Skin of body (tissue), 2 donors: ENCODE measurements around the gene ALG14. TPM values are rescaled to one million over a fixed set of nuclear protein-coding genes. Genes with fewer than 3 reads are reported as not detected.
"Not testable (repeated sequence)": the region's sequence is repeated elsewhere in the genome, so short reads cannot be mapped to it uniquely, and the experiment has no call there.

Experiments
- DNase-seq: peaks from one replicate; lab custom pipeline; 2025; lab: John Stamatoyannopoulos, UW
- total RNA-seq: library from RNA; depleted of rRNA; stranded (reverse); fragments of >200 nt; gene quantifications from one replicate; pipeline ENCODE4 v1.2.3, GENCODE V29; 2014

ALG14 gene
- total RNA-seq, 1 donor from 2014 or later = 1.8 TPM

GRCh38 chr1:95088303-95088702 is 15.6 kb upstream of the ALG14 start:
- no peak for DNase-seq

DNA sequence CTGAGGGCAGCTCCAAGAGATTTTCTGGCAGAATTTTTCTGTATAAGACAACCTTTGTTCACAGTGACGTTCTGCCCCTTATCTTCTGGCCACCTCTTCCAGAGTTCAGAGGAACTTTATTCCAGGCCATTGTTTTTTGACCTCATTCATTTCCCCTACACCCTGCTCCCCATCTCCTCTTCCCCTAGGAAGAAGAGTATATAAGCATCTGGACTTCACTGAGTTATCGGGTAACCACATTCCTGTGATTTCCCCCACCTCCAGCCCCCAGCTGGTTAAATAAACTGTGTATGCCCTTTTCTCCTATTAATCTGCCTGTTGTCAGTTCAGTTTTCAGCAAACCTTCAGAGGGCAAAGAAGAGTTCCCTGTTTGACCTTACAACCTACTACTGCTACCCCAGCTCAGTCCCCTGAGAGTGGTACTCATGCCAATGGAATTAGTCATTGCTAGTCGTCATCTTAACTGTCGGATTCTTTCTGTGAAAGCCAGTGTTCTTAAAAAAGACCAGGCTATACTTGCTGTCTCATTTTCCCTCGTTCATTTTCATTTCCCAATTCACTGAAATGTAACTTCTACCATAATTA is 14.3 kb upstream of the ALG14 start:
- DNase-seq = peak; percentile 55

DNA sequence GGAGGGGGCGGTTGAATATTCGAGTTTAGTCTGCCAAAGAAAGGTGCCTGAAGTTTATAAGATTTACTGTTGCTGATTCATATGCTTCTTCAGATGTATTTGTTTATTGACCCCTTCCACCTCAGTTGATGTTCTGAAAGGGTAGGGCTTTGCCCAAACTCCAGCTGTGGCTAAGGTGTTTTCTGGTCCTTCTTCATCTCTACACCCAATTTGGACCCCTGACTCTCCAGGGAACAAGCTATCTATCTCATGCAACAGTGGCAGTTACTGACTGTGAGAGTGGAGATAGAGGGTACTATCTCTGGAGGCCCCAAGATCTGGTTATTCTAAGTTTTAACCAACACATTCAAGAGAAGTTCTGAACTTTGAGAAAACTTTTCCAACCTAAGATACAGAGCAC is 12.6 kb upstream of the ALG14 start:
- no peak for DNase-seq

GRCh38 chr1:95084317-95085176 is 11.8 kb upstream of the ALG14 start:
- peak; percentile 19 for DNase-seq

DNA sequence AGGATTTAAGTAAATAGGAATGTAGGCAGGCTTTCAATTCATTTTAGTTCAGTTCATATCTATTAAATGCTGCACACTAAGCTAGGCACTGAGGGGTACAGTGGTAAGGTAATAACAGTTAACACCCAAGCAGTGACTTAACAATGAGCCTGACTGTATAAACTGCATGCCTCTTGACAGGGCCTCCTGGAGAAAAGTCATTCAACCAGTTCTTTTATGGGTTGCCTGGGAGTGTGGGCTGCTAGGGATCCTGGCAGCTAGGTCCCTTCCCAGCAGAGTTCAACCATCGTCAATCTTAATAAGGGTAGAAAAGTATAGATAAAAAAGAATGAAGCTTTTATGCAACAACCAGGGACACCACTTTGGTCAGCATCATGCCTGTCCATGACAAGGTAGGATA is 8.1 kb upstream of the ALG14 start:
- DNase-seq = no peak

DNA sequence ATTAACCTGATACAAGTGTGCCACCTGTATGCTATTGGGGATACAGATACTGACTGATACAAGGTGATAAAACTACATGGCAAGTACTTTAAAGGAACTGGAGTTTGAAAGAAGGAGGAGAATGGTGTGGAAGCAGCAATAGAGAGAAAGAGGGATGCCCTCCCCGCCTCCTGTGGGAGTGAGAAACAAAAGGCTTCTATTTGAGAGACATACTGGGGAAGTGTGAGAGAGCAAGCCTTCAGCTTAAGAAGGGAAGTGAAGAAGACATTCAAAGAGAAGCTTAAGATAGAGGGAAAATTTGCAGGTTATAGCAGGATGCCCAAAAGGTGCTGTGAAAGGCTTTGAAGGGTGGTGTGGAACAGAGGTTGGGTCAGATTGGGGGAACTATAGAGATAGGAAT is 7.7 kb upstream of the ALG14 start:
- DNase-seq = no peak

GRCh38 chr1:95076034-95076433 is 3.3 kb upstream of the ALG14 start:
- no peak for DNase-seq

- no peak for DNase-seq
Measured at GRCh38 chr1:95073446-95073845, 695 bp upstream of the ALG14 start.

DNA sequence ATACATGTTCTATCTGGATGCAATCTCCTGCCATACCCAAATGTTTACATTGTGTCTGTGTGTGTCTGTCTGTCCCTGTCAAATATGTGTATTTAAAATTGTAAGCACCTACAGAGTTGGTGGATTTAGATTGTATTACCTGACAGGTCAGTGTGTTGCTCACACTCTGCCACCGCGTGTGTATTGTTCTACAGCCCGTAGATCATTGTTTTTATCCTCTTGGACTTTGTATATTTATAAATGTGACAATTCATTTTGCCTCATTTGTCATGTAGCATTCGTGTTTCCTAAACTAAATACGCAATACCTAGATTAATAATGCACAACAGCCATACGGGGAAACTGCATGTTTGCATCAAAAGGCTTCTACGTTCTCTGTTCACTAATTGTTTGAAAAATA is 634 bp downstream of the ALG14 start:
- no peak for DNase-seq

DNA sequence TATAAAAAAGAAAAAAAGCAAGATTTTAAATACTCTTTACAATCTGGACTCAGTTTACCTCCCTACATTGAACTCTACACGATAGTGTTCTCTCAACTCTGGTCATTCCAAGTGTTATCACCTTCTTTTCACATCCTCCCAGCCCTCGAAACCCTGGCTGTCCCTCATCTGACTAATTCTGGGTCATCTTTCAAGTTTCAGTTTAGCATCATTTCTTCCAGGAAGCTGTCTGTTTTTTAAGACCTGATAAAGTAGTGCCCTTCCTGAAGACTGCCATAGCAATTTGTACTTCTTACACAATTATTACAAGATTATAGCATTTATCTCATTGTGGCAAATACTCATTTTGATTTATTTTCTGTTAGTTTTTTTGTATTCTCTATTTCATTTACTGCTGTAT is 1.2 kb downstream of the ALG14 start:
- DNase-seq = no peak

DNA sequence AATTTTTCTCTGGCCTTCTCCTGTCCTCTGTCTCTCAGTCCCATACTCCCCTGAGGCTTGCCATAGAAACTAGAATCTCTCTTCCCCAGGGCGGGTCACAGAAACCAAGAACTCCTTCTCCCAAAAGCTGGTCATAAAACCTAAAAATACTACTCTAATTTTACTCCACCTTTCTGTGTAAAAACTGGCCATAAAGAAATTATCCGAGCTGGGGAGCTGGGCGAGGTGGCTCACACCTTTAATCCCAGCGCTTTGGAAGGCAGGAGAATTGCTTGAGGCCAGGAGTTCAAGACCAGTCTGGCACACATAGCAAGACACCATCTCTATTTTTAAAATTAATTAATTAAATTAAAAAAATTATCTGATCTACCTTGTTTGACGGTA is 3.0 kb downstream of the ALG14 start:
- no peak for DNase-seq

DNA sequence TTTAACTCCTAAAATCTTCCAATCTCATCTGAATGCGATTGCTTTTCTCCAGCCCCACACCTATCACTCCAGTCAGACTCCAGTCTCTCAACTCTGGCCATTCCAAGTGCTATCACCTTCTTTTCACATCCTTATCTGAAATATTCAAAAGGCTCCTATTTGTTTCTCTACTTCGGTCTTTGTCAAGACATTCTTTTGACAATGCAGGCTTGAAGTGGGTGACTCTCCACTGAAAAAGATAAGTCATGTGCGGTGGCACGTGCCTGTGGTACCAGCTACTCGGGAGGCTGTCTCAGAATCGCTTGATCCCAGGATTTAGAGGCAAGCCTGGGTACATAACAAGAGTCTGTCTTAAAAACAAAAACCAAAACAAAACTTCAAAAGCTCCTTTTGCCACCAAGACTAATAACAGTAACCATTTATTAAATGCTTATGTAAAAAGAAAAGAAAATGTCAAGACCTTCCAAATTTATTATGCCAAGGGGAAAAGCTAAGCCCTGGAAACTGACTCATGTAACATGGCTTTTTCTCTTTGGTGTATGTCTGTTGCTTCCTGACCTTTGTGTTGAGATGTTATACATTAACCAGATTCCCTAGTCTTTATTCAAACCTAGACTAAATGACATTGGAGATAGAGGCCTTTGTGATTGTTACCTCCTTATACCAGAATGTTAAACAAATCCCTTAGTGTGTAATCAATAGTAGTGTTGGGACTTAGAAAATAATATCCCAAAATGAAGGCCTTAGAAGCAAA is 3.6 kb downstream of the ALG14 start:
- DNase-seq = no peak

DNA sequence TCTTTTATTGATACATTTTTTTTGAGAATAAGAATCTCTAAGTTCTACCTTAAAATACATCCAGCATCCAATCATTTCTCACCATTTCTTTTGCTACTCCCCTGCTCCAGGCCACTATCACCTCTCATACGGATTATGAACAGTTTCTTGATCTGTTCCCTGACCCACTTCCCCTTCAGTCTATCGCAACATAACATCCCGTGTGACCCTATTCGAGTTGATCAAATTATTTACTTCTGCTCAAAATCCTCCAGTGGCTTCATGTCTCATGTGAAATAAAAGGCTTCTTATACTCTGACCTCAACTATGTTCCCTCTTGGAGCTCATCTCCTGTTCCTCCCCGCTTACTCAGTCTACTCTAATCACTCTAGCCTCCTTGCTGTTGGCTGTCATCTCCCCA is 5.2 kb downstream of the ALG14 start:
- DNase-seq = no peak

- DNase-seq = no peak
Measured at GRCh38 chr1:95067062-95067461, 5.7 kb downstream of the ALG14 start.

DNA sequence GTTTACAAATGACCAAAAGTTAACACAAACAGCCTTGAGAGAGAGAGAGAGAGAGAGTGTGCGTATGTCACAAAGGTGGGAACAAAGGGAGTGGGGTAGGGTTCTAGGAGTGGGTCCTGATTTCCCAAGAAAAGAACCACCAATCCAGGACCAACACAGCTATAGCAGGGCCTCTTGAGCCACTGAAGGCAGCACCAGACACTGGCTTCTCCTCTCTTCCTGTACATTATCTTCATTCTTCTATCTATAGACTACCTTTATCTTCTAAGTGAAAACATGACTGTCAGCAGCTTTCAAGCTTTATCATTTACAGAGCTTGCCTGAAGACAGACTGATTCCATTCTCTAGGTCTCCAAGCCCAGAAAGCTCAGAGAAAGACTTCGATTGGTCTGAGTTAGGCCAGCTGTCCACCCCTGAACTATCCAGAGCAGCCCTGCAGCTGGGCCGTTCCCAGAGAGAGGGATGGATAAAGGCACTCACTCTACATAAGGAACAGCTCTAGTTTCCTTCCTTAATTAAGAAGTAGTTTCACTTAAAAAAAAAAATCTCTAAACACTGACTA is 11.2 kb downstream of the ALG14 start:
- no peak for DNase-seq

DNA sequence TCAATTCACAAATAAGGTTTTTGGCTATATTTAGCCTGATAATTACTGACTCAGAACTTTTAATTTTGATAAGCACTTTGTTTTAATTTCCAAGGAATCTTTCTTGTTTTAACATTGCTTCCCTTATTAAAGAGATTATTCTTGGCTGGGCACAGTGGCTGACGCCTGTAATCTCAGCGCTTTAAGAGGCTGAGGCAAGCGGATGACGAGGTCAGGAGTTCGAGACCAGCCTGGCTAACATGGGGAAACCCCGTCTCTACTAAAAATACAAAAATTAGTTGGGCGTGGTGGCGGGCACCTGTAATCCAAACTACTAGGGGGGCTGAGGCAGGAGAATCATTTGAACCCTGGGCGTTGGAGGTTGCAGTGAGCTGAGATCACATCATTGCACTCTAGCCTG is 13.8 kb downstream of the ALG14 start:
- DNase-seq = no peak

DNA sequence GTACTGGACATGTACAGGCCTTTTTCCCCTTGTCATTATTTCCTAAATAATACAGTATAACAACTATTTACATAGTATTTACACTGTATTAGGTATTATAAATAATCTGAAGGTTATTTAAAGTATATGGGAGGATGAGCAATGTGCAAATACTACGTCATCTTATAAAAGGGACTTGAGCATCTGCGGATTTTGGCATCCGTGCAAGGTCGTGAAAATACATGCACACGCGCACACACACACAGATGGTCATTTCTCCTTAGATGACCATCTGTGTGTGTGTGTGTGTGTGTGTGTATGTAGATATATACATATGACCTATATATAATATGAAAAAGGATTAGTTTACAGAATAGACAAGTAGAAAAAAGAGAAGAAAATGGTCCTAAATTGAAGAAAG is 15.4 kb downstream of the ALG14 start:
- DNase-seq = no peak

DNA sequence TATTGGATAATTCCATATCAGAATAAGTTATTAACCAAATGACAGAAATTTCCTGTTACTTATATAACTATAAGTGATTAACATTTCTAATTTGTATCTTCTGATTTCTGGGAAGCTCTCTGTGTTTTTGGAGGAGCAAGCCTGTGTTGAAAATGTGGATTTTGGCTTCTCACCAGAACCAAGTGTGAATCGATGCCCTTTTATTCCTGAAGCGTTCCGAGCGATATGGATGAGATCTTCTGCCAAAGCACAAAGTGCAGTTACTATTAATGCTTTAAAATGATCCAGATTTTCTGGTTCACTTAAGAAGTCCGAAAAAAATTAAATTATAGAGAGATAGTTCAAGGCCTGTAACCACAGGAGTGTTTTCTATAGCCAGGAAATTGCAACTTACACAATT is 22.8 kb downstream of the ALG14 start:
- DNase-seq = no peak

DNA sequence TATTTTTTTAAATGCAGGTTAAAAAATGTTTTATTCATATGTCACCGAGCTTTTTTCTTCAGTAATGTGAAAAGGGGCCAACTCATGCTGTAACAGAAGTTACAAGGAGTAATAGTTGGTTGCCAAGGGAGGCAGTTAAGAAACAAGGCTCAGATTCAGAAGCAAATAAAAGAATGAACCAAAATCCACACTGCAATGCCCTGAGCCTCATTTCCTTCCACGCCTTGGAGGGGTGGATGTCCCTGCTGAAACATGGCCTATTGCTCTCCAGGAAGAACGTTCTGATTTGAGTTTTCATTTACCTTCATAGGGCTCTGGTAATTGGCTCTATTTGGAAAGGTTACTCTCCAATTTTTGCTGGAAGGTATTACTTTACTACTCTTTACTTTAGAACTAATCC is 24.4 kb downstream of the ALG14 start:
- no peak for DNase-seq

DNA sequence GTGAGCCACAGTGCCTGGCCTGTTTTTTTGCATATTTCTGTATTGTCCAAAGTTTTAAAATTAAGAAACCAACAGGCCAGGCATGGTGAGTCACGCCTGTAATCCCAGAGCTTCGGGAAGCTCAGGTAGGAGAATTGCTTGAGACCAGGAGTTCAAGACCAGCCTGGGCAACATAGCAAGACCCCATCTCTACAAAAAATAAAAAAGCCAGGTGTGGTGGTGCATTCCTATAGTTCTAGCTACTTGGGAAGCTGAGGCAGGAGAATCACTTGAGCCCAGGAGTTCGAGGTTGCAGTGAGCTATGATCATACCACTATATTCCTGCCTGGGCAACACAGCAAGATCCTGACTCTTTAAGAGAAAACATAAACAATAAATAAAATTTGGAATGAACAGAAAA is 25.1 kb downstream of the ALG14 start:
- not testable (repeated sequence) for DNase-seq

DNA sequence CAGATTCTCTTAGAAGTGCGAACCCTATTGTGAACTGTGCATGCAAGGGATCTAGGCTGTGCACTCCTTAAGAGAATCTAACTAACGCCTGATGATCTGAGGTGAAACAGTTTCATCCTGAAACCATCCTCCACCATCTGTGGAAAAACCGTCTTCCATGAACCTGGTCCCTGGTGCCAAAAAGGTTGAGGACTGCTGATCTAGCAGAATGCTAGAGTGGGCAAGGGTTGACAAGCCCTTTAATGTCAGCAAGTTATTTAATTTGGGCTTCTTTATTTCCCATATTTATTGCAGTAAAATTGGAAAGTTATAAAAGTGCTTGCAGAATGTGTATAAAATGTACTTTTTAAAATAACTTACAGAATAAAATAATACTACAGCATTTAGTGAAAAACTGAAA is 26.4 kb downstream of the ALG14 start:
- DNase-seq = no peak
